ENCODE measurements around the gene RGL1. TPM values are rescaled to one million over a fixed set of nuclear protein-coding genes. Genes with fewer than 3 reads are reported as not detected.

RGL1 gene
- total and polyA plus RNA-seq, 2 experiments from 2014 or later = 17.9 to 30.7 TPM

- DNase-seq (ENCODE audit: low spot score) = peak; percentile 69
- Histone ChIP-seq H3K79me2 (no peaks in the 10 kb centered on the region), H3K4me3 (no peak overlapping the region), H3K4me2 (no peak overlapping the region), H2AFZ (no peak overlapping the region), H3K27me3 (no peaks in the 10 kb centered on the region), H3K36me3 (replicated peaks; ENCODE audit: insufficient read depth, low read depth) (no peaks in the 10 kb centered on the region), H3K27ac (no peak overlapping the region), H3K4me1 (ENCODE audit: insufficient read depth) (peaks cover 7% of the 10 kb centered on the region), H3K9me3 (ENCODE audit: low read depth) (no peaks in the 10 kb centered on the region), H4K20me1 (ENCODE audit: insufficient read depth, poor library complexity, severe bottlenecking) (no peaks in the 10 kb centered on the region), H3K9me2 (replicated peaks; ENCODE audit: insufficient read depth) (no peaks in the 10 kb centered on the region)
- TF ChIP-seq CTCF (IDR thresholded peaks at IDR 0.05; ENCODE audit: poor library complexity) (peak; percentile 26), EZH2phosphoT487 (IDR thresholded peaks at IDR 0.05; ENCODE audit: low read depth, severe bottlenecking, unreplicated experiment) (no peak)
- WGBS (ENCODE audit: low lambda C conversion rate, missing lambda C conversion rate) = 44% methylated on average over 5 of the region's 5 CpGs
Observed at GRCh38 chr1:183942933-183943693, 138.2 kb downstream of the RGL1 start.

GRCh38 chr1:183945428-183946319, 140.8 kb downstream of the RGL1 start:
- Histone ChIP-seq H3K9me2 (replicated peaks; ENCODE audit: insufficient read depth) (no peaks in the 10 kb centered on the region), H3K4me3 (no peak overlapping the region), H4K20me1 (ENCODE audit: insufficient read depth, poor library complexity, severe bottlenecking) (no peaks in the 10 kb centered on the region), H3K9me3 (ENCODE audit: low read depth) (no peaks in the 10 kb centered on the region), H3K27me3 (no peaks in the 10 kb centered on the region), H2AFZ (no peak overlapping the region), H3K4me1 (ENCODE audit: insufficient read depth) (peaks cover 7% of the 10 kb centered on the region), H3K79me2 (no peaks in the 10 kb centered on the region), H3K27ac (no peak overlapping the region), H3K36me3 (replicated peaks; ENCODE audit: insufficient read depth, low read depth) (no peaks in the 10 kb centered on the region), H3K4me2 (no peak overlapping the region)
- 27% methylated on average over 4 of the region's 4 CpGs for WGBS (ENCODE audit: low lambda C conversion rate, missing lambda C conversion rate)
- no peak for TF ChIP-seq EZH2 (IDR thresholded peaks at IDR 0.05; ENCODE audit: borderline replicate concordance)
- no peak for TF ChIP-seq CTCF (IDR thresholded peaks at IDR 0.05; ENCODE audit: poor library complexity)
- TF ChIP-seq EZH2phosphoT487 (IDR thresholded peaks at IDR 0.05; ENCODE audit: low read depth, severe bottlenecking, unreplicated experiment) = no peak
- DNase-seq (ENCODE audit: low spot score) = no peak

GRCh38 chr1:183946320-183946613, 141.3 kb downstream of the RGL1 start:
- H4K20me1 ChIP-seq (ENCODE audit: insufficient read depth, poor library complexity, severe bottlenecking) = no peaks in the 10 kb centered on the region
- no peak for DNase-seq (ENCODE audit: low spot score)
- H3K36me3 ChIP-seq (replicated peaks; ENCODE audit: insufficient read depth, low read depth) = no peaks in the 10 kb centered on the region
- WGBS (ENCODE audit: low lambda C conversion rate, missing lambda C conversion rate) = 76% methylated on average over 1 of the region's 1 CpG
- no peak overlapping the region for H3K4me3 ChIP-seq
- no peaks in the 10 kb centered on the region for H3K9me3 ChIP-seq (ENCODE audit: low read depth)
- no peak overlapping the region for H3K27ac ChIP-seq
- peaks cover 7% of the 10 kb centered on the region for H3K4me1 ChIP-seq (ENCODE audit: insufficient read depth)
- H3K4me2 ChIP-seq = no peak overlapping the region
- H3K79me2 ChIP-seq = no peaks in the 10 kb centered on the region
- H3K27me3 ChIP-seq = no peaks in the 10 kb centered on the region
- TF ChIP-seq EZH2phosphoT487 (IDR thresholded peaks at IDR 0.05; ENCODE audit: low read depth, severe bottlenecking, unreplicated experiment) (no peak), EZH2 (IDR thresholded peaks at IDR 0.05; ENCODE audit: borderline replicate concordance) (no peak), CTCF (IDR thresholded peaks at IDR 0.05; ENCODE audit: poor library complexity) (no peak)
- no peak overlapping the region for H2AFZ ChIP-seq
- H3K9me2 ChIP-seq (replicated peaks; ENCODE audit: insufficient read depth) = no peaks in the 10 kb centered on the region
